Heart left ventricle (tissue), 16 donors: ENCODE results near the gene KIF27. TPM values are rescaled to one million over a fixed set of nuclear protein-coding genes. Genes with fewer than 3 reads are reported as not detected.
"Not testable (repeated sequence)": the region's sequence is repeated elsewhere in the genome, so short reads cannot be mapped to it uniquely, and the experiment has no call there.

Experiments used
- ATAC-seq, 4 donors: fragments of 200-7000 bp; cut with Tn5 transposase; one replicate each; pipeline ENCODE4 v1.9.1; 2020 to 2022; ENCODE audit warnings: moderate library complexity in 4 of 4, mild to moderate bottlenecking in 3 of 4, moderate number of reproducible peaks in 1 of 4
- DNase-seq, 5 donors: peaks; one replicate each; pipeline ENCODE4 v3.0.0-alpha.2; 2020
- H3K27ac ChIP-seq, 12 donors: fragments of 200-600 bp; sonication (generic) in 4 of 12; one replicate each; pipeline versions ENCODE4 v1.5.0 to v1.8.0; 2016 to 2022; ENCODE audit warnings: mild to moderate bottlenecking in 2 of 12
- H3K27me3 ChIP-seq, 9 donors: fragments of 200-600 bp; sonication (generic) in 2 of 9; one replicate each; pipeline versions ENCODE4 v1.5.1 to v1.8.0; 2016 to 2022; ENCODE audit warnings: mild to moderate bottlenecking in 3 of 9
- H3K36me3 ChIP-seq, 9 donors: fragments of 200-600 bp; sonication (generic) in 2 of 9; one replicate each; pipeline versions ENCODE4 v1.5.0 to v1.8.0; 2018 to 2022; ENCODE audit warnings: mild to moderate bottlenecking in 2 of 9
- H3K4me1 ChIP-seq, 12 donors: fragments of 200-600 bp; sonication (generic) in 4 of 12; one replicate each; pipeline versions ENCODE4 v1.5.0 to v1.8.0; 2016 to 2022; ENCODE audit warnings: mild to moderate bottlenecking in 3 of 12
- H3K4me3 ChIP-seq, 12 donors: fragments of 200-600 bp; sonication (generic) in 4 of 12; one replicate each; pipeline versions ENCODE4 v1.5.0 to v1.8.0; 2017 to 2022; ENCODE audit warnings: mild to moderate bottlenecking in 9 of 12, moderate library complexity in 4 of 12
- H3K9me3 ChIP-seq, 12 donors: fragments of 200-600 bp; sonication (generic) in 4 of 12; one replicate each; pipeline versions ENCODE4 v1.5.0 to v1.8.0; 2016 to 2022; ENCODE audit warnings: mild to moderate bottlenecking in 1 of 12
- WGBS, 4 donors: extraction: QIAGEN DNeasy Blood & Tissue Kit in 2 of 4; methylation state at CpG; one replicate each; pipeline versions ENCODE4 v1.1.5 to v1.1.7; 2013 to 2018; 5-methylcytosine and 5-hydroxymethylcytosine counted together
- intact Hi-C, 10 donors: fragments of 100-400 bp; cut with DNase I; formaldehyde crosslinking; loops; one replicate each; pipeline versions ENCODE4 v1.11.1 to v1.14.2; 2022
- polyA plus RNA-seq, 2 donors: library from polyadenylated mRNA; stranded (reverse); fragments of 200-250 nt; gene quantifications; one replicate each; pipeline ENCODE4 v1.2.3, GENCODE V29; 2013
- total RNA-seq, 9 donors: library from RNA; depleted of rRNA in 2 of 9; stranded (reverse); fragments of >200 nt in 2 of 9; fragmentation: NEBNext Ultra II Directional in 3 of 9; extraction: Animal tissue kit (Norgen Biotek cat#: 25700) in 3 of 9; gene quantifications; one replicate each; pipeline versions ENCODE4 v1.1.0 to v1.2.4, GENCODE V29; 2016 to 2023
- TF ChIP-seq, protein P1 (sequence below), 12 donors: fragments of 200-600 bp; sonication (generic) in 4 of 12; IDR thresholded peaks; one replicate each; pipeline versions ENCODE4 v1.5.0 to v1.8.0; 2018 to 2022; ENCODE audit warnings: antibody characterized with exemption in 12 of 12, mild to moderate bottlenecking in 5 of 12
- donor health status: ischemic (EF 13 %, LVEDD 7.1; RV severe dilation, severe dysfunction).
- donor health status: healthy with polysubstance abuse.
- donor health status: DM: no; HTN: yes; CAD: no.
- donor health status: DM: no; HTN: no; CAD: no.
- donor health status: ischemic (EF 25% LVEDD 6.9; RV normal size, moderate dysfunction).
- donor health status: ischemic (EF 25% LVEDD 5.7; RV mildly dilated, moderate dysfunction).
- donor health status: healthy.
- donor health status: DM: yes; HTN: yes; CAD: no.
- donor health status: ischemic (EF 35%, LVEDD 5.7; RV mildly dilated, moderate dysfunction).
- donor health status: nonischemic (EF 11% LVEDD 7.7; RV severe dilation, severe dysfunction).
- donor health status: DM: yes; HTN: yes; CAD: no.
- donor health status: PGD.
- donor health status: ischemic (EF 29% LVEDD 5.4; RV normal size, mild dysfunction).
- donor health status: nonischemic (EF 23%, LVEDD 6.1; RV moderate dilation, normal function).

Gene KIF27
- total and polyA plus RNA-seq, 11 donors, result 0.53 to 4.2 (median 3.1) TPM

DNA sequence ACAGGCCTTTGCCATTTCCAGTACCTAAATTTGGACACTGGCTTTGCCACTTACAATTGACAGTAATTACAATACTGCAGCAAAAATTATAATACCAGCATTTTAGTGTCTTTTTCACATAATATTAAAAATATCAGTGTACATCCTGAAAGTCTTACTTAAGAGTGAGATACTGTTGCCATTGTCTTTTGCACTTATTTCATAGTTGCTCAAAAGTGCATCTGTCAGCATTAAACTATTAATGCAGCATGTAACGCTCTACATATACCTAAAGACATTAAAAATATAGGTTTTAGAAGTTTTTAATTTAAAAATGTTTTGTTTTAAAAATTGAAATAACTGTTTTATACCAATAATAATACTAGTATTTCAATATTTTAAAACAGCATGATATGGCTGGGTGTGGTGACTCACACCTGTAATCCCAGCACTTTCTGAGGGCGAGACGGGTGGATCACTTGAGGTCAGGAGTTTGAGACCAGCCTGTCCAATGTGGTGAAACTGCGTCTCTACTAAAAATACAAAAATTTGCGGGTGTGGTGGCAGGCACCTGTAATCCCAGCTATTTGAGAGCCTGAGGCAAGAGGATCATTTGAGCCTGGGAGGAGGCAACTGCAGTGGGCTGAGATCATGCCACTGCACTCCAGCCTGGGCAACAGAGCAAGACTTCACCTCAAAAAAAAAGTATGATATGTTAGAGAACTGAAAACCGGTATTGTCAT lies 39.4 kb downstream of the KIF27 start:
- H3K9me3 ChIP-seq, intact Hi-C loops, DNase-seq, ATAC-seq, H3K27ac ChIP-seq, H3K4me1 ChIP-seq, H3K4me3 ChIP-seq, H3K27me3 ChIP-seq: not testable (repeated sequence)
- H3K36me3 ChIP-seq, result peaks cover 0 to 23% (median 0%) of the 10 kb centered on the region in 9 donors
- 93 to 98% (median 98%) methylated on average over 6 of the region's 6 CpGs for WGBS, 4 donors

DNA sequence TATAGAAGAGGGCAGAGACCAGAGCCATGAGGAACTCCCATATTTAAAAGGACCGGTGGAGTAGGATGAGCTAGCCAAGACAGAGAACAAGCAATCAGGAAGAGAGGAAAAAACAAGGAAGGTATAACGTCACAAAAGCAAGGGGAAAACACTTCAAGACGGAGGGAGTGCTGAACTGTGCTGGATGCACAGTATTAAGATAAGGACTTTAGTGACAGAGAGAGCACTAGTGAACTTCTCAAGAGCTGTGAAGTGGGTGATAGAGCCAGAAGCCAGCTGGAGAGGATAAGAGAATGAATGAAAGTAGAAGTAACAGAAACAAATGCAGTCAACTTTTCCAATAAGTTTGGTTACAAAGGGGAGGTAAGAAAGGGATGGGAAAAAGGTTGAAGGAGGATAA lies 45.7 kb downstream of the KIF27 start:
- H3K27ac ChIP-seq, DNase-seq, intact Hi-C loops, H3K9me3 ChIP-seq, H3K4me1 ChIP-seq, H3K4me3 ChIP-seq, ATAC-seq, H3K27me3 ChIP-seq, H3K36me3 ChIP-seq: not testable (repeated sequence)
- WGBS, 4 donors, result 49 to 60% (median 50%) methylated on average over 3 of the region's 3 CpGs

DNA sequence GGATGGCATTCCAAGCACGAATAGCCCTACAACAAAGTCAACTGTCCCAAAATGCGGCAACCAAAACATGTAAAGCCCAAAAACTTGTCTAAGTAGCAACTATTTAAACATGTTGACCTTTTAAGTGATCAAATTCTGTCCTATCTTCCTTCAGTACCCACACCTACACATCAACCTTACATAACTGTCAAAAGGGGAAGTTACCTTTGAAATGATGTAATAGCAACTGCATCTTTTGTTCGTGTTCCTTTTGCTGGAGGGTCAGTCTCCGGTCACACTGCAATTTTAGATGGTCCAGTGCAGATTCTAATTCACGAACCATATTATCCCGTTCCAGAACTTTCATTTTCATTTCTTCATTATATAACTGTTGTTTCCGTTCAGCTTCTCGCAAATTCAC lies 71.3 kb downstream of the KIF27 start:
- H3K4me3 ChIP-seq, H3K27me3 ChIP-seq, intact Hi-C loops, DNase-seq, ATAC-seq, H3K27ac ChIP-seq, H3K4me1 ChIP-seq, H3K9me3 ChIP-seq: not testable (repeated sequence)
- peaks cover 0 to 15% (median 3%) of the 10 kb centered on the region in 9 donors for H3K36me3 ChIP-seq
- WGBS, 4 donors, result 93 to 98% (median 95%) methylated on average over 8 of the region's 8 CpGs

DNA sequence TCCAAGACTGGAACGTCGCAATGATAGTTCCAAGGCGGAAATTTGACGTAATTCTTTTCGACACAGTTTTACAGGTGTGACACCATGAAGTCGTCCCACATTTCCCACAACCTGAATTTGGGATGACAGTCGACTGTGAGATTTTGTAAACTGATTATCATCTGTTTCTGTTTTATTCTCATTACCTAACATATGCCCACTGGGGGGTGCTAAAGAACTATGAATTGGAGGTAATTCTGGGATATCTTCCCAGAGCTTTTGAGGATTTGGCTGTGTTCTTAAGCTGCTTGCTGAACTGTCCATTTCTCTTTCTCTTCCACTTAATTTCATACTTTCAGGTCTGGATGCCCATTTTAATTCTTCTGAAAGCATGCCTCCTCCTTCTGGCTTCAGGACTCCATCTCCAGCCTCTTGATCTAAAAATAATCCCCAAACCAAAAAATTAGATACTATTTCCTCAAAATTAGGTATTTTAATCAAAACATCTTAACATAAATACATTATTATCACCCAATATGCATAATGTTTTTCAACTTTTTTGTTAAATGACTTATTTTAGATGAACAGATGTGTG lies 84.1 kb downstream of the KIF27 start:
- WGBS, 4 donors, result 71 to 75% (median 73%) methylated on average over 6 to 7 of the region's 7 CpGs
- H3K36me3 ChIP-seq, H3K4me3 ChIP-seq, DNase-seq, H3K27me3 ChIP-seq, H3K4me1 ChIP-seq, H3K27ac ChIP-seq, H3K9me3 ChIP-seq: not testable (repeated sequence)
- TF ChIP-seq, protein P1, sequence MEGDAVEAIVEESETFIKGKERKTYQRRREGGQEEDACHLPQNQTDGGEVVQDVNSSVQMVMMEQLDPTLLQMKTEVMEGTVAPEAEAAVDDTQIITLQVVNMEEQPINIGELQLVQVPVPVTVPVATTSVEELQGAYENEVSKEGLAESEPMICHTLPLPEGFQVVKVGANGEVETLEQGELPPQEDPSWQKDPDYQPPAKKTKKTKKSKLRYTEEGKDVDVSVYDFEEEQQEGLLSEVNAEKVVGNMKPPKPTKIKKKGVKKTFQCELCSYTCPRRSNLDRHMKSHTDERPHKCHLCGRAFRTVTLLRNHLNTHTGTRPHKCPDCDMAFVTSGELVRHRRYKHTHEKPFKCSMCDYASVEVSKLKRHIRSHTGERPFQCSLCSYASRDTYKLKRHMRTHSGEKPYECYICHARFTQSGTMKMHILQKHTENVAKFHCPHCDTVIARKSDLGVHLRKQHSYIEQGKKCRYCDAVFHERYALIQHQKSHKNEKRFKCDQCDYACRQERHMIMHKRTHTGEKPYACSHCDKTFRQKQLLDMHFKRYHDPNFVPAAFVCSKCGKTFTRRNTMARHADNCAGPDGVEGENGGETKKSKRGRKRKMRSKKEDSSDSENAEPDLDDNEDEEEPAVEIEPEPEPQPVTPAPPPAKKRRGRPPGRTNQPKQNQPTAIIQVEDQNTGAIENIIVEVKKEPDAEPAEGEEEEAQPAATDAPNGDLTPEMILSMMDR (IDR thresholded peaks at IDR 0.05), result peak in 4 of 12 donors; percentile 7 to 22 (median 12)
- peak in 2 of 4 donors; percentile 50 to 63 for ATAC-seq
- intact Hi-C loops, result loop anchor here in 1 of 10 donors (10.0 kb wide), 1 partner anchor 478 kb away; no protein-coding TSS in a partner anchor

DNA sequence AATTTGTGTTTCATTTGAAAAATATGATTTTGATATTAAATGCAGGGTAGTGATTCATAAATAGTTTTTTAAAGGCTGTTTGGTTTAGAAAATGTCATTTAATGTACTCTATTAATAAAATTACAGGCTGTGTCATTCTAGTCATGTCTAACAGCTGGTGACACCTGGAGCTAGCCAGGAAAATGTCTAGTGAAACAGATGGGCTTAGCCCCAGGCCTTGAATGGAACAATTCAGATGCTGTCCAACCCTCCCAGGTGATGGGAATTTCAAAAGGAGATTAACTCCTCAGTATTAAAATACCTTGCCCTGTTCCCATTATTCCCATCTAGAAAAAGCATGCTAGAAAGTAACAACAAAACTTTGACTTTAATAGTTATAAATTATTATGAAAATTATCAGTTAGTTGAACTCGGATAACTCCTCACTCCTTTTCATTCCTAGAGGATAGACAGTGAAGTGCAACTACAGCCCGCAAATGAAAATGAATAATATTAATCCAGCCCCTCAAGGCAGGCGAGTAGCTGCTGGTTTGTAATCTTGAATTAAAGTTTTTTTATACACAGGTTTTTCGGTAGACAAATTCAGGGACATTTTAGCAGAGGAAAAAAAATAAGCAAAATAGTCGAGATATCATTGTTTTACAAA lies 90.7 kb downstream of the KIF27 start:
- H3K27me3 ChIP-seq, H3K9me3 ChIP-seq, H3K4me1 ChIP-seq, H3K4me3 ChIP-seq, DNase-seq, H3K27ac ChIP-seq, H3K36me3 ChIP-seq: not testable (repeated sequence)
- ATAC-seq, result peak; percentile 67 to 92 (median 76)
- 72 to 76% (median 76%) methylated on average over 5 of the region's 5 CpGs for WGBS, 4 donors
- intact Hi-C loops, result loop anchor here in 1 of 10 donors (10.0 kb wide), 1 partner anchor 484 kb away; no protein-coding TSS in a partner anchor

DNA sequence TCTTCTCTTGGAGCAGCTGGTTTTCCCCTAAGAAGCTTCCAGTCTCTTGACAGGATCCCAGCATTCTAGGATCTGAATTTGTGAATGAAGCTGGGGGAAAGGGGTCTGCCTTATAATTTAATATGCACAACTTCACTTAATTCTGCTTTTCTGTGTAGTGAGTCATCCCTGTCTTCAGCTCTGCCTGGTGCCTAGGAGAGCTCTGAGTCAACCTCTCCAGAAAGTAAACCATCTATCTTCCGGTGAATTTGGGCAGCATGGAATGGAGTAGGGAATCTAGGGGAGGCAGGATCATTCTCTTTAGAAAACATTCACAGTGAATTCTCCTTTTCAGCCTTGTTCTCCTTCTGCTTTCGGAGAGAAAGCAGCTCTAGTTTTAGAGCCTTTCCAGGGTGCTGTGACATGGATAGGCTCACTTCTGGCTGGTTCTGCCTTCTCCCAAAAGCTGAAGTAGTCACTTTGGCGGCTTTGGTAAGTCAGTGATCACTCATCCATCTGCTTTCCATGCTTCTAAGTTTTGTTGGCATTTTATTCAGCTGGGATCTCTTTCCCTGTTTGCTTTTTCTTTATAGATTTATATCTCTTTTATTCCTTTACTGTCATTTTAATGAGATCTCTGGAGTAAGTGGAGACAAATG lies 96.1 kb downstream of the KIF27 start:
- 75 to 96% (median 93%) methylated on average over 3 of the region's 3 CpGs for WGBS, 4 donors
- ATAC-seq, H3K27ac ChIP-seq, H3K4me3 ChIP-seq, DNase-seq, H3K9me3 ChIP-seq, H3K4me1 ChIP-seq, H3K36me3 ChIP-seq, H3K27me3 ChIP-seq, intact Hi-C loops: not testable (repeated sequence)
